ENCODE data around the gene OCLN. TPM values are rescaled to one million over a fixed set of nuclear protein-coding genes. Genes with fewer than 3 reads are reported as not detected.
"Not testable (repeated sequence)": the region's sequence is repeated elsewhere in the genome, so short reads cannot be mapped to it uniquely, and the experiment has no call there.

OCLN gene
- total RNA-seq, 1 experiment from 2014 or later, result 56.7 TPM

DNA sequence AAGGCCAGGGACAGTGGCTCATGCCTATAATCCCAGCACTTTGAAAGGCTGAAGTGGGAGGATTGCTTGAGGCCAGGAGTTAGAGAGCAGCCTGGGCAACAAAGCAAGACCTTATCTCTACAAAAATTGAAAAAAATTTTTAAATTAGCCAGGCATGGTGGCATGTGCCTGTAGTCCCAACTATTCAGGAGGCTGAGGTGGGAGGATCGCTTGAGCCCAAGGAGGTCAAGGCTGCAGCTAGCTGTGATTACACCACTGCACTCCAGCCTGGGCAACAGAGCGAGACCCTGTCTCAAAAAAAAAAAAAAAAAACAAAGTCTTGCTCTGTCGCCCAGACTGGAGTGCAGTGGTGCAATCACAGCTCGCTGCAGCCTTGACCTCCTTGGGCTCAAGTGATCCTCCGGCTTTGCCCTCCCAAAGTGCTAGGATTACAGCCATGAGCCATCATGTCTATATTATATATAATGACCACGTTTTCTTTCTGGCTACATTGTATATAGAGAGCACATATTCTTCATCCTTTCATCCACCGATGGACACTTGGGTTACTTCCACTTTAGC is 37.1 kb upstream of the OCLN start:
- H3K27me3 ChIP-seq (ENCODE audit: insufficient read depth, low read length); intact Hi-C loops (cut with micrococcal nuclease); H4K20me1 ChIP-seq (ENCODE audit: insufficient read depth); RAD21 ChIA-PET (ENCODE audit: low non-redundant PET in 1 of 2, low total read pairs in 2 of 2, uncharacterized antibody in 2 of 2, unreplicated experiment in 2 of 2); ATAC-seq; H3K9me3 ChIP-seq (ENCODE audit: control insufficient read depth in 1 of 2, insufficient read depth in 1 of 2, low read depth in 1 of 2, low read length in 2 of 2); POLR2A ChIA-PET; H3K79me2 ChIP-seq (ENCODE audit: insufficient read depth, low read length); H2AFZ ChIP-seq (ENCODE audit: low read depth, low read length, poor library complexity, severe bottlenecking); DNase-seq (ENCODE audit: low read depth, low spot score); CTCF ChIA-PET; BruUV-seq (replicated peaks); H3K4me3 ChIP-seq (replicated peaks in 1 of 2; ENCODE audit: low read depth in 1 of 2, low read length in 2 of 2); H3K9ac ChIP-seq (ENCODE audit: low read length); H3K27ac ChIP-seq (ENCODE audit: low read depth, low read length); H3K4me1 ChIP-seq (ENCODE audit: control insufficient read depth in 1 of 2, insufficient read depth in 2 of 2, low read length in 2 of 2); H3K4me2 ChIP-seq (ENCODE audit: low read length); H3K9me2 ChIP-seq (ENCODE audit: insufficient read depth); H3K36me3 ChIP-seq (ENCODE audit: control insufficient read depth in 1 of 2, insufficient read depth in 2 of 2, low read length in 2 of 2): not testable (repeated sequence)

GRCh38 chr5:69462170-69462569 is 30.4 kb upstream of the OCLN start:
- DNase-seq (ENCODE audit: low read depth, low spot score) (no peak), ATAC-seq (no peak)
- Histone ChIP-seq H3K9ac (ENCODE audit: low read length) (no peak overlapping the region), H3K27ac (ENCODE audit: low read depth, low read length) (no peak overlapping the region), H3K9me2 (ENCODE audit: insufficient read depth) (no peaks in the 10 kb centered on the region), H3K4me1 (ENCODE audit: control insufficient read depth in 1 of 2, insufficient read depth in 2 of 2, low read length in 2 of 2) (no peaks in the 10 kb centered on the region), H3K79me2 (ENCODE audit: insufficient read depth, low read length) (no peaks in the 10 kb centered on the region), H3K4me3 (replicated peaks in 1 of 2; ENCODE audit: low read depth in 1 of 2, low read length in 2 of 2) (no peak overlapping the region), H3K27me3 (ENCODE audit: insufficient read depth, low read length) (no peaks in the 10 kb centered on the region), H3K36me3 (ENCODE audit: control insufficient read depth in 1 of 2, insufficient read depth in 2 of 2, low read length in 2 of 2) (no peaks in the 10 kb centered on the region), H4K20me1 (ENCODE audit: insufficient read depth) (no peaks in the 10 kb centered on the region), H2AFZ (ENCODE audit: low read depth, low read length, poor library complexity, severe bottlenecking) (no peak overlapping the region), H3K4me2 (ENCODE audit: low read length) (no peak overlapping the region), H3K9me3 (ENCODE audit: control insufficient read depth in 1 of 2, insufficient read depth in 1 of 2, low read depth in 1 of 2, low read length in 2 of 2) (no peaks in the 10 kb centered on the region)
- POLR2A ChIA-PET, result no interaction called here
- RAD21 ChIA-PET (ENCODE audit: low non-redundant PET in 1 of 2, low total read pairs in 2 of 2, uncharacterized antibody in 2 of 2, unreplicated experiment in 2 of 2), result no interaction called here
- TF ChIP-seq SP1 (IDR thresholded peaks at IDR 0.05; ENCODE audit: low read depth), result no peak
- TF ChIP-seq, protein P1, sequence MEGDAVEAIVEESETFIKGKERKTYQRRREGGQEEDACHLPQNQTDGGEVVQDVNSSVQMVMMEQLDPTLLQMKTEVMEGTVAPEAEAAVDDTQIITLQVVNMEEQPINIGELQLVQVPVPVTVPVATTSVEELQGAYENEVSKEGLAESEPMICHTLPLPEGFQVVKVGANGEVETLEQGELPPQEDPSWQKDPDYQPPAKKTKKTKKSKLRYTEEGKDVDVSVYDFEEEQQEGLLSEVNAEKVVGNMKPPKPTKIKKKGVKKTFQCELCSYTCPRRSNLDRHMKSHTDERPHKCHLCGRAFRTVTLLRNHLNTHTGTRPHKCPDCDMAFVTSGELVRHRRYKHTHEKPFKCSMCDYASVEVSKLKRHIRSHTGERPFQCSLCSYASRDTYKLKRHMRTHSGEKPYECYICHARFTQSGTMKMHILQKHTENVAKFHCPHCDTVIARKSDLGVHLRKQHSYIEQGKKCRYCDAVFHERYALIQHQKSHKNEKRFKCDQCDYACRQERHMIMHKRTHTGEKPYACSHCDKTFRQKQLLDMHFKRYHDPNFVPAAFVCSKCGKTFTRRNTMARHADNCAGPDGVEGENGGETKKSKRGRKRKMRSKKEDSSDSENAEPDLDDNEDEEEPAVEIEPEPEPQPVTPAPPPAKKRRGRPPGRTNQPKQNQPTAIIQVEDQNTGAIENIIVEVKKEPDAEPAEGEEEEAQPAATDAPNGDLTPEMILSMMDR (IDR thresholded peaks at IDR 0.05 in 2 of 3, conservative IDR thresholded peaks at IDR 0.05 in 1 of 3; ENCODE audit: borderline replicate concordance in 1 of 3, insufficient read depth in 1 of 3, low read depth in 2 of 3, low read length in 2 of 3), result no peak
- no peak for TF ChIP-seq SRF (IDR thresholded peaks at IDR 0.05; ENCODE audit: low read depth)
- no peak for TF ChIP-seq EZH2phosphoT487 (IDR thresholded peaks at IDR 0.05; ENCODE audit: borderline replicate concordance)
- no peak for TF ChIP-seq POLR2AphosphoS5 (IDR thresholded peaks at IDR 0.05; ENCODE audit: low read depth, low read length)
- no peak for TF ChIP-seq CBX3 (IDR thresholded peaks at IDR 0.05; ENCODE audit: low read depth)
- TF ChIP-seq RAD21 (IDR thresholded peaks at IDR 0.05; ENCODE audit: low read depth), result no peak
- TF ChIP-seq, protein P2, sequence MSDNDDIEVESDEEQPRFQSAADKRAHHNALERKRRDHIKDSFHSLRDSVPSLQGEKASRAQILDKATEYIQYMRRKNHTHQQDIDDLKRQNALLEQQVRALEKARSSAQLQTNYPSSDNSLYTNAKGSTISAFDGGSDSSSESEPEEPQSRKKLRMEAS (IDR thresholded peaks at IDR 0.05), result no peak
- BruUV-seq (replicated peaks), result no TSS peak
- CTCF ChIA-PET, result no interaction called here
- intact Hi-C loops (cut with micrococcal nuclease), result no loop called here
